Measurements from ENCODE around the gene NUAK2.

DNA sequence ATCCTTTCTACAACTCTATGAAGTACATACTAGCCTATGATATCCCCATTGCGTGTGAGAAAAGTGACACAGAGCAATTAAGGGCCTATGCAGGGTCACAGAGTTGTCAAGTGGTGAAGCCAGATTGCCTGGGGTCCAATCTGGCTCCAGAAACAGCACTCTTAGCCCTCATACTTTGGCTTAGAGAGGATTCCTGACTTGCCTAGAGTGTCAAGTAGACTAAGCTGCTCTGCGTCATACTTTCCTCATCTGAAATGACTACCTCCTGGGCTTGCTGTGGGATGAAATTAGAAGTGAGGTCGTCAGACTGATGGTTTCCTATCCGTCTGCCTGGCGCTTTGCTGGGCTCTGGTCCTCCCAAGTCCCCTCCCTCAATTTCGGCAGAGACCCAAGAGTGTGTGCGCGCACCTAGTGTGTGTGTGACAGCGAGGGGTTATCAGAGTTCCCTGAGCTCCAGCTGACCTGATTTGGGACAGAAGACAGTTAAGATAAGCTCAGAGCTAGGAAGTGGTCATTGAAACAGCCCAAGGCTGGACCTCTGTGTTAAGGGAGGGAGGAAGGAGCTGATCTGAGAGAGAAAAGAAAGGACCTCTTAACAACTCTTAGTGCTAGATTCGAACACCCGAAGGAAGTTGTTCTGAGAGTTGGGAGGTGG, 5.4 kb upstream of the NUAK2 start:
- no peak for TF ChIP-seq EZH2 (IDR thresholded peaks at IDR 0.05; ENCODE audit: insufficient read depth, poor library complexity, severe bottlenecking)
- TF ChIP-seq EZH2phosphoT487 (IDR thresholded peaks at IDR 0.05; ENCODE audit: insufficient read depth, low read depth): no peak

Data from GM23248 (cell line).